SIG-M5 treated with dmso at 0.1 percent for 504 hours (cell line): ENCODE results near the gene LMBR1.
"Not testable (repeated sequence)": the region's sequence is repeated elsewhere in the genome, so short reads cannot be mapped to it uniquely, and the experiment has no call there.

Experiments
- DNase-seq: peaks from one replicate; lab custom pipeline; 2025; ENCODE audit not compliant: unreplicated experiment; lab: John Stamatoyannopoulos, UW

The LMBR1 gene

GRCh38 chr7:156892821-156893706 lies at the start of gene LMBR1:
LMBR1 (minus strand) TSS chr7:156893183; CDS start chr7:156892993, 190 bp downstream.
- DNase-seq, result peak; percentile 87

GRCh38 chr7:156942708-156943090 lies 49.7 kb upstream of the LMBR1 start:
- no peak for DNase-seq

- DNase-seq, result no peak
These were observed 48.6 kb upstream of the LMBR1 start for GRCh38 chr7:156941393-156942182.

GRCh38 chr7:156940421-156941122 lies 47.6 kb upstream of the LMBR1 start:
- DNase-seq, result no peak

GRCh38 chr7:156936766-156937165 lies 43.8 kb upstream of the LMBR1 start:
- DNase-seq, result not testable (repeated sequence)

- no peak for DNase-seq
These were observed 42.3 kb upstream of the LMBR1 start for GRCh38 chr7:156935250-156935649.

GRCh38 chr7:156932006-156932405 lies 39.0 kb upstream of the LMBR1 start:
- DNase-seq, result no peak

GRCh38 chr7:156929789-156930539 lies 37.0 kb upstream of the LMBR1 start:
- no peak for DNase-seq

GRCh38 chr7:156928406-156928747 lies 35.4 kb upstream of the LMBR1 start:
- DNase-seq, result no peak

GRCh38 chr7:156927571-156928405 lies 34.8 kb upstream of the LMBR1 start:
- DNase-seq, result no peak

GRCh38 chr7:156925821-156926220 lies 32.8 kb upstream of the LMBR1 start:
- DNase-seq, result not testable (repeated sequence)

- DNase-seq, result not testable (repeated sequence)
These were observed 29.3 kb upstream of the LMBR1 start for GRCh38 chr7:156922304-156922703.

GRCh38 chr7:156920487-156921373 lies 27.7 kb upstream of the LMBR1 start:
- DNase-seq, result not testable (repeated sequence)

- DNase-seq, result no peak
These were observed 27.1 kb upstream of the LMBR1 start for GRCh38 chr7:156920076-156920475.

GRCh38 chr7:156919132-156919713 lies 26.2 kb upstream of the LMBR1 start:
- DNase-seq, result no peak

- no peak for DNase-seq
These were observed 25.7 kb upstream of the LMBR1 start for GRCh38 chr7:156918635-156919034.

GRCh38 chr7:156909574-156910252 lies 16.7 kb upstream of the LMBR1 start:
- DNase-seq, result not testable (repeated sequence)

- no peak for DNase-seq
These were observed 14.7 kb upstream of the LMBR1 start for GRCh38 chr7:156907656-156908055.
